Caco-2 (cell line): ENCODE results near the gene FBXO45. TPM values are rescaled to one million over a fixed set of nuclear protein-coding genes. Genes with fewer than 3 reads are reported as not detected.

Experiments used
- BruUV-seq: library from RNA; stranded (reverse); fragments of 400-500 nt; replicated peaks from 2 replicates; lab custom pipeline; 2021; lab: Mats Ljungman, UMichigan
- CTCF ChIA-PET: fragments of 300-600 bp; sonication (Branson Sonifier 250); formaldehyde crosslinking; loops from one replicate; lab custom pipeline; 2022; ENCODE audit warnings: antibody characterized with exemption; lab: Charles Lee
- POLR2A ChIA-PET: fragments of 300-600 bp; sonication (Branson Sonifier 250); formaldehyde crosslinking; loops from one replicate; lab custom pipeline; 2022; ENCODE audit warnings: antibody characterized with exemption; lab: Charles Lee
- DNase-seq, 2 experiments: peaks; one replicate each; pipeline versions ENCODE4 v3.0.0 to v3.0.0-alpha.2; 2020 to 2022
- H3K27me3 ChIP-seq: replicated peaks from 2 replicates; pipeline ENCODE4 v1.6.0; 2011; ENCODE audit warnings: low read length; ENCODE audit not compliant: control insufficient read depth, insufficient read depth
- H3K36me3 ChIP-seq: 2 replicates; pipeline ENCODE4 v1.5.1; 2011; ENCODE audit warnings: low read length; ENCODE audit not compliant: control insufficient read depth, insufficient read depth
- H3K4me1 ChIP-seq: fragments of 250-450 bp; sonication (Bioruptor Pico); 2 replicates; pipeline ENCODE4 v1.5.1; 2020; ENCODE audit warnings: mild to moderate bottlenecking
- H3K4me3 ChIP-seq: 2 replicates; pipeline ENCODE4 v1.5.1; 2011; ENCODE audit warnings: low read depth, mild to moderate bottlenecking, control low read depth, low read length
- H3K9me3 ChIP-seq: fragments of 250-450 bp; sonication (Bioruptor Pico); 2 replicates; pipeline ENCODE4 v1.5.1; 2020; ENCODE audit warnings: mild to moderate bottlenecking, moderate library complexity
- H3K27ac Mint-ChIP-seq: one replicate; pipeline ENCODE4 v1.8.0; 2022; ENCODE audit warnings: mixed read lengths; ENCODE audit not compliant: unreplicated experiment
- H3K27me3 Mint-ChIP-seq: one replicate; pipeline ENCODE4 v1.8.0; 2022; ENCODE audit warnings: mixed read lengths; ENCODE audit not compliant: insufficient read depth, unreplicated experiment
- H3K36me3 Mint-ChIP-seq: one replicate; pipeline ENCODE4 v1.8.0; 2022; ENCODE audit warnings: mild to moderate bottlenecking, mixed read lengths; ENCODE audit not compliant: insufficient read depth, unreplicated experiment
- H3K4me1 Mint-ChIP-seq: one replicate; pipeline ENCODE4 v1.8.0; 2022; ENCODE audit warnings: low read depth, mixed read lengths; ENCODE audit not compliant: unreplicated experiment
- H3K4me3 Mint-ChIP-seq: one replicate; pipeline ENCODE4 v1.8.0; 2022; ENCODE audit warnings: mild to moderate bottlenecking, moderate library complexity, mixed read lengths; ENCODE audit not compliant: unreplicated experiment
- H3K9me3 Mint-ChIP-seq: one replicate; pipeline ENCODE4 v1.8.0; 2022; ENCODE audit warnings: mixed read lengths; ENCODE audit not compliant: unreplicated experiment
- CTCF ChIP-seq, 2 experiments: fragments of 200-600 bp in 1 of 2; IDR thresholded peaks; 1 replicate in 1 of 2; 2 replicates in 1 of 2; pipeline versions ENCODE4 v1.5.1 to v1.8.0; 2011 to 2022; ENCODE audit warnings: antibody characterized with exemption in 1 of 2, control low read depth in 1 of 2, inconsistent platforms in 1 of 2, low read depth in 1 of 2, low read length in 1 of 2, mild to moderate bottlenecking in 1 of 2, moderate library complexity in 1 of 2; ENCODE audit not compliant: insufficient read depth in 1 of 2, severe bottlenecking in 1 of 2, unreplicated experiment in 1 of 2
- intact Hi-C: fragments of 100-400 bp; cut with micrococcal nuclease; formaldehyde crosslinking; loops from one replicate; pipeline ENCODE4 v1.10.0; 2022; ENCODE audit not compliant: unreplicated experiment
- total RNA-seq: library from RNA; stranded (reverse); gene quantifications from 2 replicates; pipeline ENCODE4 v1.2.3, GENCODE V29; 2022

FBXO45 gene
- total RNA-seq, 1 experiment from 2014 or later = 15.8 TPM

- intact Hi-C loops = no loop called here
- BruUV-seq = no TSS peak
- ChIA-PET POLR2A (no interaction called here), CTCF (interaction anchor here (0.7 kb wide), 1 partner anchor 8 kb away, joined by 3 read pairs; no protein-coding TSS in a partner anchor)
- H3K4me3 ChIP-seq = no peak overlapping the region
- H3K27me3 Mint-ChIP-seq = no peaks in the 10 kb centered on the region
- peaks cover 3% of the 10 kb centered on the region for H3K9me3 Mint-ChIP-seq
- no peaks in the 10 kb centered on the region for H3K36me3 Mint-ChIP-seq
- peak in 1 of 2 experiments; percentile 31 for DNase-seq
- no peaks in the 10 kb centered on the region for H3K4me1 Mint-ChIP-seq
- H3K27me3 ChIP-seq = no peaks in the 10 kb centered on the region
- no peak overlapping the region for H3K27ac Mint-ChIP-seq
- H3K36me3 ChIP-seq = no peaks in the 10 kb centered on the region
- H3K4me1 ChIP-seq = no peaks in the 10 kb centered on the region
- H3K9me3 ChIP-seq = no peaks in the 10 kb centered on the region
- H3K4me3 Mint-ChIP-seq = no peak overlapping the region
- peak; percentile 41 to 68 for TF ChIP-seq CTCF (IDR thresholded peaks at IDR 0.05; ENCODE audit: insufficient read depth in 1 of 2, low read depth in 1 of 2, low read length in 1 of 2, severe bottlenecking in 1 of 2, unreplicated experiment in 1 of 2)
Observed at GRCh38 chr3:196537319-196537984, 31.0 kb upstream of the FBXO45 start.

GRCh38 chr3:196541684-196542445 is 26.6 kb upstream of the FBXO45 start:
- Histone ChIP-seq H3K9me3 (no peaks in the 10 kb centered on the region), H3K36me3 (no peaks in the 10 kb centered on the region), H3K27me3 (no peaks in the 10 kb centered on the region), H3K4me3 (no peak overlapping the region), H3K4me1 (no peaks in the 10 kb centered on the region)
- POLR2A ChIA-PET = no interaction called here
- no peaks in the 10 kb centered on the region for H3K4me1 Mint-ChIP-seq
- H3K27ac Mint-ChIP-seq = no peak overlapping the region
- no peaks in the 10 kb centered on the region for H3K9me3 Mint-ChIP-seq
- intact Hi-C loops = no loop called here
- no peaks in the 10 kb centered on the region for H3K36me3 Mint-ChIP-seq
- H3K4me3 Mint-ChIP-seq = no peak overlapping the region
- CTCF ChIA-PET = no interaction called here
- TF ChIP-seq CTCF (IDR thresholded peaks at IDR 0.05; ENCODE audit: insufficient read depth in 1 of 2, low read depth in 1 of 2, low read length in 1 of 2, severe bottlenecking in 1 of 2, unreplicated experiment in 1 of 2) = no peak
- BruUV-seq = no TSS peak
- DNase-seq = no peak
- H3K27me3 Mint-ChIP-seq = no peaks in the 10 kb centered on the region

- Mint-ChIP-seq H3K4me1 (no peaks in the 10 kb centered on the region), H3K4me3 (no peak overlapping the region), H3K36me3 (no peaks in the 10 kb centered on the region), H3K27ac (no peak overlapping the region), H3K9me3 (no peaks in the 10 kb centered on the region), H3K27me3 (no peaks in the 10 kb centered on the region)
- Histone ChIP-seq H3K4me3 (no peak overlapping the region), H3K9me3 (peaks cover 4% of the 10 kb centered on the region; the same call in 1 of the 2 replicates), H3K36me3 (no peaks in the 10 kb centered on the region), H3K27me3 (no peaks in the 10 kb centered on the region), H3K4me1 (no peaks in the 10 kb centered on the region)
- ChIA-PET CTCF (no interaction called here), POLR2A (no interaction called here)
- intact Hi-C loops = no loop called here
- no TSS peak for BruUV-seq
- no peak for DNase-seq
- TF ChIP-seq CTCF (IDR thresholded peaks at IDR 0.05; ENCODE audit: insufficient read depth in 1 of 2, low read depth in 1 of 2, low read length in 1 of 2, severe bottlenecking in 1 of 2, unreplicated experiment in 1 of 2) = no peak
Observed at GRCh38 chr3:196544491-196544992, 23.9 kb upstream of the FBXO45 start.
